HG03575 (cell line): ENCODE data around the gene GPNMB.
A peak's percentile ranks its signal among the peaks of the same experiment; 100 is the strongest.
"Not testable (repeated sequence)": the region's sequence is repeated elsewhere in the genome, so short reads cannot be mapped to it uniquely, and the experiment has no call there.

Experiments used
- ATAC-seq: cut with Tn5 transposase; IDR thresholded peaks from one replicate; pipeline ENCODE4 v1.9.1; 2021; ENCODE audit not compliant: unreplicated experiment, insufficient number of reproducible peaks, low FRiP score; ENCODE audit errors: extremely low read depth

Gene GPNMB

GRCh38 chr7:23293500-23294073, 47.0 kb downstream of the GPNMB start:
- ATAC-seq = no peak

- no peak for ATAC-seq
These were observed 48.2 kb downstream of the GPNMB start for GRCh38 chr7:23294549-23295400.

- ATAC-seq = no peak
These were observed 48.8 kb downstream of the GPNMB start for GRCh38 chr7:23295401-23295697.

- ATAC-seq = no peak
These were observed 51.7 kb downstream of the GPNMB start for GRCh38 chr7:23298141-23298881.

- peak; percentile 87 for ATAC-seq
These were observed 52.6 kb downstream of the GPNMB start, which contains the start of gene MALSU1 for GRCh38 chr7:23298885-23299769. MALSU1 (plus strand) TSS chr7:23299339; CDS start chr7:23299353, 14 bp downstream.

GRCh38 chr7:23299770-23300300, 53.3 kb downstream of the GPNMB start:
- no peak for ATAC-seq

- no peak for ATAC-seq
These were observed 60.5 kb downstream of the GPNMB start for GRCh38 chr7:23306936-23307521.

- no peak for ATAC-seq
These were observed 62.2 kb downstream of the GPNMB start for GRCh38 chr7:23308754-23309153.

- not testable (repeated sequence) for ATAC-seq
These were observed 65.6 kb downstream of the GPNMB start for GRCh38 chr7:23312141-23312540.

- no peak for ATAC-seq
These were observed 68.8 kb downstream of the GPNMB start for GRCh38 chr7:23315366-23315765.
